Measurements from ENCODE around the gene RXFP2.

RXFP2 gene

GRCh38 chr13:31769575-31769974 is 30.2 kb downstream of the RXFP2 start:
- no peak for DNase-seq

GRCh38 chr13:31772231-31772630 is 32.9 kb downstream of the RXFP2 start:
- DNase-seq = no peak

DNA sequence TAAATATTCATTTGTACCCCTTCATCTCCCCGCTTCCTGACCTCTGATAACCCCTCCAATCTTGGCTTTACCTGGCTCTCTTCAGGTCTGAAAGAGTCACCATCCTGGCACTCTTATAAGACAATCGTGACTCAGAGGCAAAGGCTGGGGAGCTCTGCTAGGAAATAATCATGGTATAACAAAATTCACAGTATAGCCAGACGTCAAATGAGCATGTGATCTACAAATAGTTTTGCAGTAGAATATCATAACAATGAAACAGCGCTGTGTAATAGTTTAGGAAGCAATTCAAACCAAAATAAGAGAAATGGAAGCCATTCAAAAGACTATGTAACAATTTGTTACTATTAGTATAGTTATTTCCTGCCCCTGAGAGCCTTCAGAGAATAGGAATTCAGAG is 34.2 kb downstream of the RXFP2 start:
- no peak for DNase-seq

DNA sequence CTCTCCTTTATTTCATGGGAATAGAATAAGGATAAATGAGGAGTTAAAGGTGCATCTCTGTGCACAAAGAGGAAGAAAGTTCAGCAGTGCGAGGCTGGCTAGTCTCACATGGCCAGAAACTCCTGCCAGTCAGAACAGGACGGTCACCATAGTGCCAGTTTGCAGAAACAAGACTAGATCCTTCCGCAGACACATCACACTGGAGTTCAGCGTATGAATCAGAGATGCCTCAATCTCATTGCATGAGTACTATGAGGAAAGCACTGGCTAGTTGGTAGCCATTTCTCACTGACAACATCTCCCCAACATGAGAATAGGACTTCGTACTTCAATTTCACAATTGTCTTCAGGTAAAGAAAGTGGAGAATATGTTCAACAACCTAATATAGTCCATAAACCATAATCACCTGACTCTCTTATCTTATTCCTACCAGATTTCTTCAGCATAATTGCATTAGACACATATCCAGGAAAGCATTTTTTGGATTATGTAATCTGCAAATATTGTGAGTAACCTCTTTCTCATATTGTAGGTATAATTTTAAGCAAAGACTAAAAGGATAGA is 34.9 kb downstream of the RXFP2 start:
- DNase-seq = no peak

GRCh38 chr13:31775148-31775547 is 35.8 kb downstream of the RXFP2 start:
- no peak for DNase-seq

DNA sequence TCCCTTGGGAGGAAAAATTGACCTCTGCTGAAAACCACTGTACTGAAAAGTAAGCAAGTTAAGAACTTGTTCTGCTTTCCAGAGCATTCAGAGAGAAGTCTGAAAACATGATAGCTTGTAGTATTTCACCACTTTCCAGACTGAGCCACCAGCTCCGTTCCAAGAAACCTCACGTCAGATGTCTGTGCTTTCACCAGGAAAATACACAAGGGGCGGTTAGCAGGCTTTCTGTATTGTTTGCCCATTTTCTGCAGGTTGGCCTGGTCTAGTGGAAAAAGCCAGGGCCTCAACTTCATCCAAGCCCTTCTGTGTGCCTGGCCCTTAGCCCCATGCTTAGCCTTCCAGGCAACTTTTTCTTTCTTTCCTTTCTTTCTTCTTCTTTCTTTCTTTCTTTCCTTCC is 36.4 kb downstream of the RXFP2 start:
- DNase-seq = no peak

GRCh38 chr13:31781064-31781463 is 41.7 kb downstream of the RXFP2 start:
- no peak for DNase-seq

DNA sequence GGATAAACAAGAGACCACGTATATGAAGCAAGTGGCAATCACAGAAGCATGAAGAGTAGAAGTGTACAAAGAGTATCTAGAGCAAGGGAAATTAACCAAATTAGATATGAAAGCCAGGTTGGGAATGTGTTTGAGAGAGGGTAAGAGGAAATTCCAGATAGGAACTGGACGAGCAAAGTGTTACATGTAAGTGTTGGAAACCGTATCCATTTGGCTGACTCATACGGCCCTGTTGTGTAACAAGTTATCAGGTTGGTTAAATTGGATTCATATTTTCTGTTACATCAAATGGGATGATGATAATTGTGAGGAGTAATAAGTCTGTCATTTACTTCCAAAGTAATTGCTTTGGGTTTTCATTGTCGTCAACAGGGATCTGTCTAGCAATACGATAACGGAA is 46.7 kb downstream of the RXFP2 start:
- DNase-seq = no peak

- DNase-seq = no peak
These were observed 51.7 kb downstream of the RXFP2 start for GRCh38 chr13:31790992-31791391.

DNA sequence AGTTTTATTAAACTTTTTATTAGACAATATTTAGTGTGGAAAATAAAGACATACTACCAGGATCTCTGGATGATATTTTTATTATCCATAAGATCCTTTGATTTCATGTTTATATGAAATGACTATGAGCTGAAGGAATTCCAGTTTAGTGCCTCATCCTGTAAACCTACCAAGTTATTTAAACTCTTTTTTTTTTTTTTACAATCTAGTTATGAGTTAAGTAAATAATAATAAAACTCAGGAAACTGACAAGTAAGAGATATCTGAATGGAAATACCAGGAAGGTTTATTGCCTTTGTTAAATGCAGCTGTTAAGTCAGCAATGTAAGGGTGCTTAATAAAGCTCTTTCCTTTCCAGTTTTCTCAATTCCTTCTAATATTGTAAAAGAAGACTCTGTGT is 53.9 kb downstream of the RXFP2 start:
- DNase-seq = no peak

DNA sequence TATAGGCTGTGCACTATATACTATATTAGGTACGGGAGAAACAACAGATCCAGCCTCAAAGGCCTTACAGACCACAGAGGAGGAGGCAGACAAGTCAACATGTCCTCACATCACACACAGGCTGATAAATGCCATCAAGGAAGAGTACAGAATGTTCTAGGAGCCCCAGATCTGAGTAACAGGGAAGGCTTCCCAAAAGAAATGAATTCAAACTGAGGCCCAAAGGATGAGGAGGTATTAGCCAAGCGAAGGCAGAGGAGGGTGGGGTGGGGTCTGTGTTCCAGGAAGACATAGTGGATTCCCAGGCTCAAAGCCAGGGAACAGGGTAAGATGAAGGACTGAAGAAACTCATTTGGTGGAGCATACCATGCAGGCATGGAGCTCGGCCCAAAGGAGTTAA is 55.1 kb downstream of the RXFP2 start:
- no peak for DNase-seq

GRCh38 chr13:31797154-31797775 is 57.9 kb downstream of the RXFP2 start:
- DNase-seq = no peak

DNA sequence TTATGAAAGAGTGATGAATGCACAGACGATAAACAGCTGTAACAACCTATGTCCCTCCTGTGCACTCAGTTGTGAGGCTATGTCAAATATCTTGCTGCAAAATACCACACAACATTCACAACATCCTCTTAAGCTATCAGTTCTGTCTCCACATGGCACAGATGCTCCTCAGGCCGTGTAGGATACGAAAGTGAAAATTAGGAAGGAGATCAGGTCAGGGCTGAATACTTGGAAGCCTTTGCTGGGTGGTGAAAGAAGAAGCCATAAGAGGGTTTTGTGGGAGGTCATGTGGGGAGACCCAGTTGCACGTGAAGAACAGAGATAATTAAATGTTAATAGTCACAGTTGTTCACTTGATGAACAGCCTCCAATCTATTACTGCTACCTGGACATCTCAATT is 58.9 kb downstream of the RXFP2 start:
- DNase-seq = no peak

- DNase-seq = no peak
These were observed 61.8 kb downstream of the RXFP2 start for GRCh38 chr13:31801088-31801487.

DNA sequence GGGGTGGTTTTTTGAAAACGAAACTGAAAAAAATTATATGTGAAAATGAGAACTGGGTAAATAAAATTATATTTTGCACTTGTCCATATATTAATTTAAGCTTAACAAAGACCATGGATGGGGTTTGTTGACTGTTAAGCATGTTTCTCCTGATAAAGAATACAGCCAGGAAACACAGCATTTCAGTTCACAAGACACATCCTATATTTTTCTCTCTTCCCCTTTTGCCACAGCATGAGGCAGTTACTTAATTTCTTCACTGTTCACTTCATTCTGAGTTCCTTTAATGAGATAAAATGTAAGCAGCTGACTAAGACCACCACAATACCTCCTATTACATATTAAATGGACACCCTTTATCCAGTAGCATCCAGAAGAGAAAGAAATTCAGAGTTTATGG is 64.0 kb downstream of the RXFP2 start:
- DNase-seq = no peak

- DNase-seq = no peak
These were observed 66.5 kb downstream of the RXFP2 start for GRCh38 chr13:31805841-31806240.

- no peak for DNase-seq
These were observed 67.8 kb downstream of the RXFP2 start for GRCh38 chr13:31807090-31807541.

DNA sequence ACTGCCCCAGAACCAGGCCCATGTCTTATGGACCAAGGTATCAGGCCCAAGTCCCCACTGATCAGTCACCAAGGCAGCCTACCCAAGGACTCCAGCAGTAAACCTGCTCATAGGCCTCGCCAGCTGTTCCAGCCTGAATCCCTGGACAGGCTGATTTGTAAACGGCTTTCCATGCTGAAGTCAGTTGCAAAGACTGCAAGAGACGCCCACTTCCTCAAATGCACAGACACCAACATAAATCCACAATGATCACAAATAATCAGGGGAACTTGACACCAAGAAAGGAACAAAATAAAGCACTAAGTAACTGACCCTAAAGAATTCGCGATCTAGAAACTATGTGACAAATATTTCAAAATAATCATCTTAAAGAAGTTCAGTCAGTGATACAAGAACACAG is 75.2 kb downstream of the RXFP2 start:
- no peak for DNase-seq

DNA sequence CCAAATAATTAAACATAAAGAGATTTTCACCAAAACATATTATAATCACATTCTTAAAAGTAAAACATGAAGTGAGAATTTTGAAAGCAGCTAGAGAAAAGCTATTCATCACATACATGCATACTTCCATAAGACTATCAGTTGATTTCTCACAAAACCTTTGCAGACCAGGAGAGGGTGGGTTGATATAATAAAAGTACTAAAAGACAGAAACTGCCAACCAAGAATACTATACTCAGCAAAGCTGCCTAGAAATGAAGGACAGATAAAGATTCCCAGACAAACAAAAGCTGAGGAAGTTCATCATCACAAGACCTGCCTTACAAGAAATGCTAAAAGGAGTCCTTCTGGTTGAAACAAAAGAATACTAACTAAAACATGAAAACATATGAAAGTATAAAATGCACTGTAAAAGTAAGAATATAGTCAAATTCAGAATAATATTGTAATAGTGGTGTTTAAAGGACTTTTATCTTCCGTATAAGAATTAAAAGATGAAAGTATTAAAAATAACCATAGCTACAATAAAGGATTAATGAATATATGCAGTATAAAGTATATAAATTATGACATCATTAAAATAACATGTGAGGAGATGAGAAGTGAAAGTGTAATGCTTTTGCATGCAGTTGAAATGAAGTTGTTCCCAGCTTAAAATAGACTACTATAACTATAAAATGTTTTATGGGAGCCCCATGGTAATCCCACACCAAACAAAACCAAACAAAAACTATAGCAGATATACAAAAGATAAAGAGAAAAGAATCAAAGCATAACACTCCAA is 76.2 kb downstream of the RXFP2 start:
- no peak for DNase-seq

DNA sequence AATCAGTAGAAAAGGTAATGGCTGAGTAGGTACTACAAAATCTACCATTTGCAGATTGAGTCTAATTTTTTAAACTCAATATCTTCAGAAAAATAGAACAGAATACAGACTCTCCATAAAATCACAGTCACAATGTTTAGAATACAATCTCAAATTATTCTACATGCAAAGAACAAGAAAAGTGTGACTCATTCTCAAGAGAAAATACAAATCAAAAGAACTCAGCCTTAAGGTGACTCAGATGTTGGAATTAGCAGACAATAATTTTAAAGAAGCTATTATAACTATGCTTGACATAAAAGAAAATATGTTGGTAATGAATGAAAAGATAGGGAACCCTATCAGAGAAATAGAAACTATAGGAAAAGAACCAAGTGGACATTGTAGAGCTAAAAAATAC is 78.9 kb downstream of the RXFP2 start:
- DNase-seq = no peak

DNA sequence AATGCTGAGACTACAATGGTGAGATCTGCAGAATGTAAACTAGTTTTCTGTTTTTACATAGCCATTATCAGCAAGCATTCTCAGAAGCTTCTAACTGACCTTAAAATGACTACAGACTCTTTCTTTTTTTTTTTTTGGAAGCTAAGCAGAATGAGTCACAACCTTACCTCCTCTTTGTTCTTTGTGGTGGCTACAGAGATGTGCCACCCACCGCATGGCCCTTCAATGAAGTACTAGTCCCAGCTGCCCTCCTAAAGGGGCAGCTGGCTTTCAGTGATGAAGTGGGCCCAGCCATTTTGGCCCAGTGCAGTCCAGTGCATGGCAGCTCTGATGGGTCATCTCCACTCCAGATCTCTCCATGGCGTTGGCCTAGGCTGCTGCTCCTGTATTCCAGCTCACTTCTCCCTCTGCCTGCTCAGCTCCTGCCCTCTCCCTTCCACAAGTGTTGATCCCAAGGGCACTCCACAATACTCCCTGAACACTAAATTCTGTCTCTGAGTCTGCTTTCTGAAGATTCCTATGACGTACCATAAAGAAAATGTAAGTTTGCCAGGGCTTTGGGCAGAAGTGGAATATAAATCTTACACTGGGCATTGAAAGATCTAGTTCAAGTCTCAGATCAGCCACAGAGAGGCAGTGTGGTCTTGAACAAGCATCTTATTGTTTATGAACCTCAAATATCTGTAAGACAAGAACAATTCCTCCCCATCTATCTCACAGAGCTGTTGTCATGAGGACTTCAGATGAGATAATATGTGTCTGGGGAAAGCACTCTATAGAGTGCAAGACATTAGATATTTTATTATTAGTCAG is 85.6 kb downstream of the RXFP2 start:
- no peak for DNase-seq

GRCh38 chr13:31826521-31826920 is 87.2 kb downstream of the RXFP2 start:
- no peak for DNase-seq

GRCh38 chr13:31827707-31828106 is 88.4 kb downstream of the RXFP2 start:
- DNase-seq = no peak

DNA sequence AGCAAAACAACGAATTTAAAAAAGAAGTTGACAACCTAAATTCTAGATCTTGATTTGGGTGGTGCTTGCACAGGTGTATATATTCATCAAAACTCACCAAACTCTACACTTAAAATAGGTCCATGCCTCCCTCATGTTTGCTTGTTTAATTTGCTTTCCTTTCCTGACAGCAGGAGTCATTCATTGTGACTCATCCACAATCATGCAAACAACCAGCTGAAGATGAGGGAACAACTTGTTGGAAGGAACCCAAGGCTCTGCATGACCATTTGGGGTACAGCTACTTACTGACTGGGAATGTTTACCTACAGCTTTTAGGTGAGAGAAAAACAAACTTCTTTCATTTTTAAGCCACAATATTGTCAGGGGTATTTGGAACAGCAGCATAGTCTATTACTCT is 96.6 kb downstream of the RXFP2 start:
- DNase-seq = no peak
